GM23248 (cell line): ENCODE data around the gene HUWE1. TPM values are rescaled to one million over a fixed set of nuclear protein-coding genes. Genes with fewer than 3 reads are reported as not detected.

Source experiments
- DNase-seq: peaks from one replicate; pipeline ENCODE4 v3.0.0-alpha.2; 2015
- H2AFZ ChIP-seq: fragments of 200-600 bp; sonication (generic); 2 replicates; pipeline ENCODE4 v1.6.1; 2016; ENCODE audit warnings: antibody characterized with exemption
- H3F3A ChIP-seq: fragments of 200-600 bp; sonication (generic); 2 replicates; pipeline ENCODE4 v1.6.1; 2016; ENCODE audit warnings: mild to moderate bottlenecking, antibody characterized with exemption, mixed run types; ENCODE audit not compliant: insufficient read depth
- H3K27ac ChIP-seq: fragments of 200-600 bp; sonication (generic); 2 replicates; pipeline ENCODE4 v1.5.1; 2016; ENCODE audit warnings: mild to moderate bottlenecking
- H3K27me3 ChIP-seq: fragments of 200-600 bp; sonication (generic); replicated peaks from 2 replicates; pipeline ENCODE4 v1.6.1; 2016; ENCODE audit warnings: mild to moderate bottlenecking; ENCODE audit not compliant: insufficient read depth
- H3K36me3 ChIP-seq: fragments of 200-600 bp; sonication (generic); 2 replicates; pipeline ENCODE4 v1.6.1; 2016; ENCODE audit warnings: low read depth, mild to moderate bottlenecking
- H3K4me1 ChIP-seq: fragments of 200-600 bp; sonication (generic); 2 replicates; pipeline ENCODE4 v1.6.1; 2016; ENCODE audit warnings: mild to moderate bottlenecking; ENCODE audit not compliant: insufficient read depth
- H3K4me2 ChIP-seq: fragments of 200-600 bp; sonication (generic); one replicate; pipeline ENCODE4 v1.6.1; 2016; ENCODE audit warnings: mild to moderate bottlenecking; ENCODE audit not compliant: unreplicated experiment
- H3K4me3 ChIP-seq: fragments of 200-600 bp; sonication (generic); 2 replicates; pipeline ENCODE4 v1.5.1; 2016; ENCODE audit warnings: mild to moderate bottlenecking
- H3K79me2 ChIP-seq: fragments of 200-600 bp; sonication (generic); 2 replicates; pipeline ENCODE4 v1.6.1; 2016; ENCODE audit warnings: mild to moderate bottlenecking; ENCODE audit not compliant: insufficient read depth
- H3K9ac ChIP-seq: fragments of 200-600 bp; sonication (generic); 2 replicates; pipeline ENCODE4 v1.6.1; 2016; ENCODE audit warnings: mild to moderate bottlenecking
- H3K9me2 ChIP-seq: fragments of 200-600 bp; sonication (generic); 2 replicates; pipeline ENCODE4 v1.6.1; 2016; ENCODE audit warnings: mixed run types, mild to moderate bottlenecking, moderate library complexity; ENCODE audit not compliant: insufficient read depth
- H3K9me3 ChIP-seq: fragments of 200-600 bp; sonication (generic); one replicate; pipeline ENCODE4 v1.6.1; 2017; ENCODE audit warnings: low read depth
- H4K20me1 ChIP-seq: fragments of 200-600 bp; sonication (generic); 2 replicates; pipeline ENCODE4 v1.6.0; 2016; ENCODE audit not compliant: insufficient read depth
- EZH2 ChIP-seq: fragments of 200-600 bp; sonication (generic); IDR thresholded peaks from 2 replicates; pipeline ENCODE4 v1.6.1; 2018; ENCODE audit warnings: antibody characterized with exemption, mild to moderate bottlenecking; ENCODE audit not compliant: insufficient read depth, poor library complexity, severe bottlenecking
- EZH2phosphoT487 ChIP-seq: fragments of 200-600 bp; sonication (generic); IDR thresholded peaks from 2 replicates; pipeline ENCODE4 v1.6.1; 2018; ENCODE audit warnings: antibody characterized with exemption, moderate library complexity, mild to moderate bottlenecking, low read depth; ENCODE audit not compliant: insufficient read depth
- WGBS, 2 experiments: methylation state at CpG; one replicate each; pipeline ENCODE4 v1.1.6; 2015 to 2017; ENCODE audit warnings: low lambda C conversion rate in 2 of 2, low coverage in 1 of 2; ENCODE audit errors: missing lambda C conversion rate in 2 of 2; 5-methylcytosine and 5-hydroxymethylcytosine counted together
- in situ Hi-C: fragments of 300-500 bp; cut with MboI; formaldehyde crosslinking; loops from 2 replicates; pipeline ENCODE4 v1.15.0; 2020
- polyA plus RNA-seq: library from polyadenylated mRNA; unstranded; fragments of >200 nt; fragmentation: Nextera tagmentation; extraction: Ambion mirVana; gene quantifications from 2 replicates; pipeline ENCODE4 v1.2.1, GENCODE V29; 2016
- total RNA-seq: library from RNA; depleted of rRNA; stranded (reverse); fragments of >200 nt; shearing (Covaris generic); gene quantifications from 2 replicates; pipeline ENCODE4 v1.2.3, GENCODE V29; 2014

HUWE1 gene
- total and polyA plus RNA-seq, 2 experiments from 2014 or later = 29.8 to 71.2 TPM

- TF ChIP-seq EZH2phosphoT487 = no peak
- TF ChIP-seq EZH2 = no peak
- Histone ChIP-seq H3K9ac (no peak overlapping the region), H3K79me2 (no peaks in the 10 kb centered on the region), H3K27ac (no peak overlapping the region), H3K36me3 (no peaks in the 10 kb centered on the region), H2AFZ (no peak overlapping the region), H3K4me3 (no peak overlapping the region), H3K9me2 (no peaks in the 10 kb centered on the region), H3K4me1 (no peaks in the 10 kb centered on the region), H3F3A (no peaks in the 10 kb centered on the region), H4K20me1 (no peaks in the 10 kb centered on the region), H3K27me3 (no peaks in the 10 kb centered on the region), H3K4me2 (no peak overlapping the region), H3K9me3 (no peaks in the 10 kb centered on the region)
- no peak for DNase-seq
- in situ Hi-C loops = no loop called here
- WGBS, 2 experiments = 21 to 22% methylated on average over 5 to 10 of the region's 10 CpGs
Measured at GRCh38 chrX:53695946-53696549, 9.5 kb upstream of the HUWE1 start.

GRCh38 chrX:53694642-53695041 lies 8.1 kb upstream of the HUWE1 start:
- Histone ChIP-seq H3K79me2 (no peaks in the 10 kb centered on the region), H3K9ac (no peak overlapping the region), H3K36me3 (no peaks in the 10 kb centered on the region), H3K4me1 (no peaks in the 10 kb centered on the region), H3K9me2 (no peaks in the 10 kb centered on the region), H3F3A (no peaks in the 10 kb centered on the region), H3K27me3 (no peaks in the 10 kb centered on the region), H3K4me2 (no peak overlapping the region), H3K4me3 (no peak overlapping the region), H3K27ac (no peak overlapping the region), H3K9me3 (no peaks in the 10 kb centered on the region), H2AFZ (no peak overlapping the region), H4K20me1 (no peaks in the 10 kb centered on the region)
- TF ChIP-seq EZH2 (no peak), EZH2phosphoT487 (no peak)
- WGBS, 2 experiments = 77 to 79% methylated on average over 1 of the region's 1 CpG
- no peak for DNase-seq
- in situ Hi-C loops = no loop called here

- H4K20me1 ChIP-seq = no peaks in the 10 kb centered on the region
- no peak overlapping the region for H3K4me2 ChIP-seq
- peaks cover 15% of the 10 kb centered on the region for H3F3A ChIP-seq
- TF ChIP-seq EZH2 (no peak), EZH2phosphoT487 (no peak)
- H3K4me3 ChIP-seq = no peak overlapping the region
- H3K36me3 ChIP-seq = no peaks in the 10 kb centered on the region
- no peak overlapping the region for H3K27ac ChIP-seq
- no peaks in the 10 kb centered on the region for H3K27me3 ChIP-seq
- H3K4me1 ChIP-seq = no peaks in the 10 kb centered on the region
- no peaks in the 10 kb centered on the region for H3K9me2 ChIP-seq
- no peak overlapping the region for H3K9ac ChIP-seq
- in situ Hi-C loops = loop anchor here (10.0 kb wide), 1 partner anchor 147 kb away; no protein-coding TSS in a partner anchor
- H2AFZ ChIP-seq = no peak overlapping the region
- no peak for DNase-seq
- 81 to 89% methylated on average over 7 of the region's 7 CpGs for WGBS, 2 experiments
- H3K79me2 ChIP-seq = peaks cover 17% of the 10 kb centered on the region
- no peaks in the 10 kb centered on the region for H3K9me3 ChIP-seq
Measured at GRCh38 chrX:53688300-53688699, 1.8 kb upstream of the HUWE1 start.

- no peak for TF ChIP-seq EZH2
- no peak for TF ChIP-seq EZH2phosphoT487
- peaks cover 43% of the 10 kb centered on the region for H3K79me2 ChIP-seq
Measured at GRCh38 chrX:53685711-53686110, 808 bp downstream of the HUWE1 start.

More at GRCh38 chrX:53685711-53686110, 808 bp downstream of the HUWE1 start:
- Histone ChIP-seq H3K9me2 (no peaks in the 10 kb centered on the region), H3K4me3 (peak overlapping the region; percentile 91), H3K4me1 (peaks cover 9% of the 10 kb centered on the region), H3K36me3 (peaks cover 9% of the 10 kb centered on the region; the same call in 1 of the 2 replicates), H4K20me1 (no peaks in the 10 kb centered on the region), H3K27me3 (no peaks in the 10 kb centered on the region), H3F3A (peaks cover 28% of the 10 kb centered on the region), H3K9me3 (no peaks in the 10 kb centered on the region), H2AFZ (peak overlapping the region; percentile 91), H3K4me2 (peak overlapping the region; percentile 93), H3K9ac (peak overlapping the region; percentile 100), H3K27ac (peak overlapping the region; percentile 84)
- in situ Hi-C loops = loop anchor here (10.0 kb wide), 1 partner anchor 149 kb away; no protein-coding TSS in a partner anchor
- DNase-seq = peak; percentile 24
- 0 to 2% methylated on average over 4 of the region's 4 CpGs for WGBS, 2 experiments
